Smooth muscle cell (in vitro differentiated cells): ENCODE data around the gene STK25. TPM values are rescaled to one million over a fixed set of nuclear protein-coding genes. Genes with fewer than 3 reads are reported as not detected.
A peak's percentile ranks its signal among the peaks of the same experiment; 100 is the strongest.

Experiments
- DNase-seq: peaks from one replicate; lab custom pipeline; 2025; ENCODE audit not compliant: unreplicated experiment; lab: John Stamatoyannopoulos, UW
- H2AFZ ChIP-seq: fragments of 200-600 bp; sonication (generic); 2 replicates; pipeline ENCODE4 v1.6.0; 2016; ENCODE audit warnings: antibody characterized with exemption, low read depth, mild to moderate bottlenecking
- H3F3A ChIP-seq: fragments of 200-600 bp; sonication (generic); 2 replicates; pipeline ENCODE4 v1.6.0; 2017; ENCODE audit warnings: antibody characterized with exemption, low read depth
- H3K27ac ChIP-seq: fragments of 200-600 bp; sonication (generic); 2 replicates; pipeline ENCODE4 v1.5.1; 2016; ENCODE audit warnings: low read depth, mild to moderate bottlenecking
- H3K27me3 ChIP-seq: fragments of 200-600 bp; sonication (generic); 2 replicates; pipeline ENCODE4 v1.6.1; 2016; ENCODE audit warnings: low read depth, mild to moderate bottlenecking
- H3K36me3 ChIP-seq: fragments of 200-600 bp; sonication (generic); 2 replicates; pipeline ENCODE4 v1.5.1; 2016; ENCODE audit warnings: low read depth
- H3K4me1 ChIP-seq: fragments of 200-600 bp; sonication (generic); 2 replicates; pipeline ENCODE4 v1.5.1; 2016; ENCODE audit warnings: low read depth
- H3K4me2 ChIP-seq: fragments of 200-600 bp; sonication (generic); 2 replicates; pipeline ENCODE4 v1.6.0; 2016; ENCODE audit warnings: mild to moderate bottlenecking
- H3K4me3 ChIP-seq: fragments of 200-600 bp; sonication (generic); 2 replicates; pipeline ENCODE4 v1.5.1; 2016; ENCODE audit warnings: mild to moderate bottlenecking
- H3K79me2 ChIP-seq: fragments of 200-600 bp; sonication (generic); 2 replicates; pipeline ENCODE4 v1.6.0; 2016; ENCODE audit warnings: low read depth, mild to moderate bottlenecking
- H3K9ac ChIP-seq: fragments of 200-600 bp; sonication (generic); 2 replicates; pipeline ENCODE4 v1.6.0; 2016; ENCODE audit warnings: low read depth
- H3K9me3 ChIP-seq: fragments of 200-600 bp; sonication (generic); replicated peaks from 2 replicates; pipeline ENCODE4 v1.5.1; 2016; ENCODE audit warnings: low read depth
- H4K20me1 ChIP-seq: fragments of 200-600 bp; sonication (generic); 2 replicates; pipeline ENCODE4 v1.6.0; 2016; ENCODE audit warnings: low read depth
- WGBS: methylation state at CpG from one replicate; pipeline ENCODE4 v1.1.7; 2016; ENCODE audit warnings: low lambda C conversion rate; 5-methylcytosine and 5-hydroxymethylcytosine counted together
- polyA plus RNA-seq: library from polyadenylated mRNA; unstranded; fragments of >200 nt; fragmentation: Nextera tagmentation; extraction: Ambion mirVana; gene quantifications from 2 replicates; pipeline ENCODE4 v1.2.1, GENCODE V29; 2016
- total RNA-seq: library from RNA; depleted of rRNA; stranded (reverse); fragments of >200 nt; gene quantifications from 2 replicates; pipeline ENCODE4 v1.2.3, GENCODE V29; 2014
- TF ChIP-seq, protein P1 (sequence below): fragments of 200-600 bp; sonication (generic); IDR thresholded peaks from 2 replicates; pipeline ENCODE4 v1.5.1; 2017; ENCODE audit warnings: borderline replicate concordance, mild to moderate bottlenecking, antibody characterized with exemption; ENCODE audit not compliant: insufficient read depth, poor library complexity, severe bottlenecking

STK25 gene
- total and polyA plus RNA-seq, 2 experiments from 2014 or later = 200 to 212 TPM

GRCh38 chr2:241541564-241542277, 33.3 kb upstream of the STK25 start:
- Histone ChIP-seq H3K4me3 (no peak overlapping the region), H4K20me1 (no peaks in the 10 kb centered on the region), H3K27me3 (peaks cover 24% of the 10 kb centered on the region), H3K79me2 (no peaks in the 10 kb centered on the region), H3K27ac (no peak overlapping the region), H3K9ac (no peak overlapping the region), H3K4me1 (peaks cover 12% of the 10 kb centered on the region), H3K9me3 (no peaks in the 10 kb centered on the region), H3F3A (peaks cover 7% of the 10 kb centered on the region), H3K36me3 (no peaks in the 10 kb centered on the region), H3K4me2 (peak overlapping the region; percentile 81), H2AFZ (no peak overlapping the region)
- no peak for DNase-seq
- TF ChIP-seq, protein P1, sequence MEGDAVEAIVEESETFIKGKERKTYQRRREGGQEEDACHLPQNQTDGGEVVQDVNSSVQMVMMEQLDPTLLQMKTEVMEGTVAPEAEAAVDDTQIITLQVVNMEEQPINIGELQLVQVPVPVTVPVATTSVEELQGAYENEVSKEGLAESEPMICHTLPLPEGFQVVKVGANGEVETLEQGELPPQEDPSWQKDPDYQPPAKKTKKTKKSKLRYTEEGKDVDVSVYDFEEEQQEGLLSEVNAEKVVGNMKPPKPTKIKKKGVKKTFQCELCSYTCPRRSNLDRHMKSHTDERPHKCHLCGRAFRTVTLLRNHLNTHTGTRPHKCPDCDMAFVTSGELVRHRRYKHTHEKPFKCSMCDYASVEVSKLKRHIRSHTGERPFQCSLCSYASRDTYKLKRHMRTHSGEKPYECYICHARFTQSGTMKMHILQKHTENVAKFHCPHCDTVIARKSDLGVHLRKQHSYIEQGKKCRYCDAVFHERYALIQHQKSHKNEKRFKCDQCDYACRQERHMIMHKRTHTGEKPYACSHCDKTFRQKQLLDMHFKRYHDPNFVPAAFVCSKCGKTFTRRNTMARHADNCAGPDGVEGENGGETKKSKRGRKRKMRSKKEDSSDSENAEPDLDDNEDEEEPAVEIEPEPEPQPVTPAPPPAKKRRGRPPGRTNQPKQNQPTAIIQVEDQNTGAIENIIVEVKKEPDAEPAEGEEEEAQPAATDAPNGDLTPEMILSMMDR = no peak
- 24% methylated on average over 38 of the region's 62 CpGs for WGBS

- H3K27me3 ChIP-seq = peaks cover 24% of the 10 kb centered on the region
- DNase-seq = no peak
- H4K20me1 ChIP-seq = no peaks in the 10 kb centered on the region
- no peaks in the 10 kb centered on the region for H3K79me2 ChIP-seq
- WGBS = 25% methylated on average over 26 of the region's 68 CpGs
- no peak overlapping the region for H3K9ac ChIP-seq
- H3K9me3 ChIP-seq = no peaks in the 10 kb centered on the region
- TF ChIP-seq, protein P1 = no peak
- peak overlapping the region; percentile 81 for H3K4me2 ChIP-seq
- H3K27ac ChIP-seq = peak overlapping the region; percentile 35
- peak overlapping the region; percentile 49 for H2AFZ ChIP-seq
- H3F3A ChIP-seq = peaks cover 7% of the 10 kb centered on the region
- peaks cover 7% of the 10 kb centered on the region for H3K4me1 ChIP-seq
- H3K36me3 ChIP-seq = no peaks in the 10 kb centered on the region
- H3K4me3 ChIP-seq = peak overlapping the region; percentile 35
Observed at GRCh38 chr2:241540771-241541561, 32.6 kb upstream of the STK25 start.

- DNase-seq = no peak
- Histone ChIP-seq H3K27me3 (peaks cover 24% of the 10 kb centered on the region), H3K36me3 (no peaks in the 10 kb centered on the region), H3K79me2 (no peaks in the 10 kb centered on the region), H3K4me1 (peaks cover 7% of the 10 kb centered on the region), H4K20me1 (no peaks in the 10 kb centered on the region), H3F3A (peaks cover 7% of the 10 kb centered on the region), H3K4me3 (peak overlapping the region; percentile 35), H3K27ac (peak overlapping the region; percentile 35), H3K9me3 (no peaks in the 10 kb centered on the region), H3K9ac (no peak overlapping the region), H3K4me2 (peak overlapping the region; percentile 81), H2AFZ (no peak overlapping the region)
- 50% methylated on average over 10 of the region's 10 CpGs for WGBS
- TF ChIP-seq, protein P1 = no peak
Observed at GRCh38 chr2:241540401-241540770, 32.0 kb upstream of the STK25 start.
